ENCODE measurements around the gene CNTNAP2.
"Not testable (repeated sequence)": the region's sequence is repeated elsewhere in the genome, so short reads cannot be mapped to it uniquely, and the experiment has no call there.

The CNTNAP2 gene

GRCh38 chr7:146791344-146792285 lies 675.0 kb downstream of the CNTNAP2 start:
- DNase-seq: no peak

- no peak for DNase-seq
These were observed 688.0 kb downstream of the CNTNAP2 start for GRCh38 chr7:146804620-146805019.

GRCh38 chr7:146805082-146805481 lies 688.5 kb downstream of the CNTNAP2 start:
- no peak for DNase-seq

GRCh38 chr7:146826329-146826728 lies 709.7 kb downstream of the CNTNAP2 start:
- DNase-seq: no peak

DNA sequence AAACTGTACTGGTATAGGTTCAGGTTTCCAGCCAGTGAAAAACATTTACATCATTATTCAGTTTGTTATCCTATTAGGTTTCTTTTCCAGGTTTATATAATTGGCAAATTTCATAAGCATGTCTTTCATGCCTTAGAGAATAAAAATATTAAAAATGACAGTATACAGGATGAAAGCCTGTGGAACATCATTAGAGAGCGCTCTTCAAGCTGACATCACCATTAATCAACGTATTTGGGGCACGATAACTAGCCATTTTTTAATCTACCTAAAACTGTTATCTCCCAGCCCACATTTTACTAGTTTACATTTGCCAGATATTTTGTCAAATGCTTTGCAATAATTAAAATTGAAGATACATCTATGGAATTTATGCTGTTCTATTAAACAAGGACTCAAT lies 714.1 kb downstream of the CNTNAP2 start:
- no peak for DNase-seq

DNA sequence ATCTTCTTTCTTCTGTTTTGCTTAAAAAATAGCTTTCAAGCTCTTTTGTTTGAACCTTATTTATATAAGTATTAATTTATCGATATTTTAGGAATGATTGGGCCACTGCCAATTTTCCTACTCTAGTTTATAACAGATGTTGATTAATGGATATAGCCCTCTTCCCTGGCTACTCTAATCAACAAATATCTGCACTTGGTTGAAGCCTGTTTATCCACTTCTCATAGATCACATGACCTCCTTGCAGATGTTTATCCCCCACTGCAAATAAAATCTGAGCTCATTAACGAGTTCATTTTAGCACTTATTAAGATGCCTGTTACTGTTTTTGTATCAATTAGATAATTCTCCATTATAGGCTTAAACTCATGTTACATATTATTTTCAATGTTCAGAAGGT lies 715.3 kb downstream of the CNTNAP2 start:
- no peak for DNase-seq

DNA sequence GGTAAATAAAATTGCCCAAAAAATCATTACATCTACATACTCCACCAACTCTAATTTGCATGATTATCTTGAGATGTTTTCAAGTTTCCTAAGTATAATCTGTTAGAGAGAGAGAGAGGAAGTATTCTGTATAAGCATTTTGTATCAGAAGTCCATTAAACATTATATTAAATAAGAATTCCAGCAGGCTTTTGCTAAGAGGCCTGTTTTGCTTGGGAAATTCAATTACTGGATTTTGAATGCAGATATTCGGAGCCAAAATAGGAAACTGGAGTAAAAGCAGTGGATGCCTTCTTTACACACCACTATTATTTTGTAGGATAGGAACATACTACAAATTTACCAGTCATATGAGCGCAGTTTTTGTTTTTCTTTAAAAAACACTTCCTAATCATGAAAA lies 727.8 kb downstream of the CNTNAP2 start:
- no peak for DNase-seq

GRCh38 chr7:146858690-146859089 lies 742.1 kb downstream of the CNTNAP2 start:
- DNase-seq: no peak

- DNase-seq: no peak
These were observed 745.1 kb downstream of the CNTNAP2 start for GRCh38 chr7:146861701-146862100.

GRCh38 chr7:146862415-146862814 lies 745.8 kb downstream of the CNTNAP2 start:
- DNase-seq: no peak

DNA sequence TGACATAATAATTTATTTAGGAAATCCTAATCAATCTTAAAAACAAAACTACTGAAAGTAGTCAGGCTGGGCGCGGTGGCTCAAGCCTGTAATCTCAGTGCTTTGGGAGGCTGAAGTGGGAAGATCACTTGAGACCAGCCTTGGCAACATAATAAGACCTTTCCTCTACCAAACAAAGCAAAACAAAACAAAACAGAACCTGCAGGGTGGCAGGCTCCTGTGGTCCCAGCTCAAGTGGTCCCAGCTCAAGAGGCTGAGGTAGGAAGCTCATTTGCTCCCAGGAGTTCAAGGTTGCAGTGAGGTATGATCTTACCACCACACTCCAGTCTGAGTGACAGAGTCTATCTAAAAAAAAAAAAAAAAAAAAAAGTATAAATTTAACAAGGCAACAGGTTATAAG lies 748.0 kb downstream of the CNTNAP2 start:
- DNase-seq: no peak

DNA sequence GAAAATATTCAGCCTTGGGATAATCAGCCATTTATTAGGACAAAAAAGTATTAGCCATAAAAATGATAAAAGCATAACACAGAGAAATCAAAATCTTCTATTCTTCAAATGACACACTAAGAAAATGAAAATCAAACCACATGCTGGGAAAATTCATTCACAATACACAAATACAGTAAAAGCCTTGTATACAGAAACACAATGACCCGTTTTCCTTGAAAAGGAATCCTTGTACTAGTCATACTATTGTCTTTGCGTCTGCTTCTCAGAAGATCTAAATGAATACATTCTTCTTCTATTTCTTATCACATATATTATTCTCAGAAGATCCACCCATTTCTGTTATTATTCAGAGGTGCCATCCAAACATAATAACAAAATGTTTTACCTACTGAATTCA lies 749.1 kb downstream of the CNTNAP2 start:
- DNase-seq: no peak

DNA sequence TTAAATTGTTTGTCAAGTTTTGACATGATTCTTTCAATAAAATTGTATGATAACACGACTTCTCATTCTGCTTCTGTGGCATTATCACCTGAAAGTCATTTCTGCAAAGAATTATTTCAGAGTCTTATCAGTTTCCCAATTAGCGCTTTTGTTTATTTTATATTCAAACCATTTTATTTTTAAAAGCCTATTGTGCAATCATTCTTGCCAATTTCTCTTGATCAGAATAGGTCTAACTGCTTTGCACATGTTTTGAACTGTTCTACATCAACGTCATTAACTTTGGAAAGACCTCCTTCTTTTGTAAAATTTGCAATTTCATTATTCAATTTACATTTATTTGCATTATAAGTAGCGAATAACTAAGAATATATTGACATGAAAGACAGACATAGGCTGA lies 758.1 kb downstream of the CNTNAP2 start:
- DNase-seq: no peak

GRCh38 chr7:146875237-146875785 lies 758.7 kb downstream of the CNTNAP2 start:
- DNase-seq: no peak

GRCh38 chr7:146875981-146876380 lies 759.4 kb downstream of the CNTNAP2 start:
- no peak for DNase-seq

GRCh38 chr7:146876411-146876810 lies 759.8 kb downstream of the CNTNAP2 start:
- no peak for DNase-seq

DNA sequence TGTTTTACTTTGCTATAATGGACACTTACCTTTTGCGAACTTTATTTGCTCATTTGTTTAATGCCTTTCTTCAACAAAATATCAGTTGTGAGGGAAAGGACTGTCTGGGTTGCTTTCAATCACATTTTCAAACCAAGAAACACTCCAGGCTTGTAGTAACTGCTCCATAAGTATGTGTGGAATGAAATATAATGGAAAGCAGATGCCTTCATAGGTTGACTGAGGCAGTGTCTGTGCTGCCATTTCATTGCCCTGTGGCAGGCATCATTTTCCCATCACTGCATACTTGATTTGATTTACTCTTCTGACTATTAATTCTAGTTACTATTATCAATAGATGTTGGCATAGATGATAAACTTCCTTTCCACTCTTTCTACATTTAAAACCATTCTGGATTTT lies 762.3 kb downstream of the CNTNAP2 start:
- DNase-seq: no peak

GRCh38 chr7:146885231-146885630 lies 768.6 kb downstream of the CNTNAP2 start:
- DNase-seq: no peak

GRCh38 chr7:146889806-146890555 lies 773.4 kb downstream of the CNTNAP2 start:
- no peak for DNase-seq

DNA sequence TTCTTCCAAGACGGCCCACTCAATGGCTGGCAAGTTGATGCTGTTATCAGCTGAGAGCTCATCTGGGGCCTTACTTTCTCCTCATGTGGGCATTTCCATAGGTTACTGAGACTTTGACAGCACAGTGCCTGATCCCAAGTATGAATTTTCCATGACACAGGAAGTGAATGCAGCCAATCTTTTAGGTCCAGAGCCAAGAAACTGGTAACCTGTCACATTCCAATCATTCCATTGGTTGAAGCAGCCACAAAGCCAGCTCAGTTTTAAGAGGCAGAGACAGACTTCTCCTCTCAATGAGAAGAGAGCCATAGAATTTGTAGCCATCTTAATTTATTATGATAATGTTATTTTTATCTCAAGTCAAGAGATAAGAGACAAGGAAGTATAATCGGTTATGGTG lies 775.5 kb downstream of the CNTNAP2 start:
- DNase-seq: no peak

DNA sequence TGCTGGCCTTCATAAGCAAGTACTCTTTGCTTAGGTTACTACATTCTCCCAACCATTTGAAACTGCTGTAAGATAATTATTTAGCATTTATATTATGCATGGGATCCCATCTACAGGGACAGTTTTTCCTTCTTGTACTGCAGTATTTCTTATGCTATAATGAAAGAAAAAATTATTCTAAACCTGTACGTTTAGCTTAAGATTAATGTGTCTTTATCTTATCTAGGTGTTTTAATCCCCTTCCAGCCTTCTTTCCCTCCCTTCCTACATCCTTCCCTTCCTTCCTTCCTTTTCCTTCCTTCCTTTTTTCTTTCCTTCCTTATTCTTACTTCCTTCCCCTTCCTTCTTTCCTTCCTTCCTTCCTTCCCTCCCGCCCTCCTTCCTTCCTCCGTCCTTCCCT lies 778.3 kb downstream of the CNTNAP2 start:
- no peak for DNase-seq

- no peak for DNase-seq
These were observed 785.7 kb downstream of the CNTNAP2 start for GRCh38 chr7:146902266-146902665.

DNA sequence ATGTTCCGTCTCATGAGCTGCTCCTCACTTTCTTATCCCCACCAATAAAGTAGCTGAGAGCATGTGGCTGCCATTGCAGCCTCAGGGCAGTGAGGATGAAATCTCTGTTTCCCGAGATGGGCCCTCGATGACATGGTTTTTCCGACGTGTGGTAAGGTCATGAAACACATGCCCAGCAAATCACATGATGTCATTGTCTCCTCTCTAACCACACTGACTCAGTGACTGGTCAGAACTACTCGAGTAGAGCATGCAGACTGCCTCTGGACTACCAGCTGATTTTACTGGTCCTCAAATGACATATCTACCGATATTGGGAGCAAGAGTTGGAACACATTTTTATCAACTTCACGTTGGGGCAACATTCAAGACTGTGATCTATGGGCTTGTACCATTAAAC lies 786.1 kb downstream of the CNTNAP2 start:
- DNase-seq: no peak

DNA sequence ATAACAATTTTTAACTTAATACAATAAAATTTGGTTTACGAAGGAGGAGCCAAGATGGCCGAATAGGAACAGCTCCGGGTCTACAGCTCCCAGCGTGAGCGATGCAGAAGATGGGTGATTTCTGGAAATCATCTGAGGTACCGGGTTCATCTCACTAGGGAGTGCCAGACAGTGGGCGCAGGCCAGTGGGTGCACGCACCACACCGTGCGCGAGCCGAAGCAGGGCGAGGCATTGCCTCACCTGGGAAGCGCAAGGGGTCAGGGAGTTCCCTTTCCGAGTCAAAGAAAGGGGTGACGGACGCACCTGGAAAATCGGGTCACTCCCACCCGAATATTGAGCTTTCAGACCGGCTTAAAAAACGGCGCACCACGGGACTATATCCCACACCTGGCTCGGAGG lies 789.1 kb downstream of the CNTNAP2 start:
- DNase-seq: not testable (repeated sequence)
